Measurements from ENCODE around the gene NT5E. TPM values are rescaled to one million over a fixed set of nuclear protein-coding genes. Genes with fewer than 3 reads are reported as not detected.

The NT5E gene
- total RNA-seq, 1 donor from 2014 or later: 216 TPM

DNA sequence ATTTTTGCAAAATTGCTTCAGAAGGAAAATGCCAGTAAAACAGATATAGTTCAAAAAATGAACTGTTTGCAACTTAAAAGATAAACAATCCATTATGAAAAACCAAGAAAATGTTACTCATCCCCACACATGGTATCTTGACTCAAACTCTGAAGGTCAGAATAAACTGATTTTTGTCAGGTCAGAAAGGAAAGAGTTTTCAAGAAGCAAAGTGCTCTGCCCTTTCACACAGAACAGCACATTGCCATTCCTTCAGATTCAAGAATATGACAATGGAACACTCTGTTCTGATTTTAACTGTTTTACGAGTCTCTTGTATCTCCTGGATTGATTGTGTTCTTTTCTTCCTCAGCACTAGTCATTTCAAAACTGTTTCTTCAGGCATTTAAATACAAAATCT lies 33.8 kb upstream of the NT5E start:
- TF ChIP-seq CTCF (conservative IDR thresholded peaks at IDR 0.05; ENCODE audit: low read depth, low read length): no peak
- no peak for DNase-seq (ENCODE audit: low read depth)
- H3K4me3 ChIP-seq (ENCODE audit: low read depth, low read length): no peak overlapping the region

- no peak for DNase-seq (ENCODE audit: low read depth)
- H3K4me3 ChIP-seq (ENCODE audit: low read depth, low read length): no peak overlapping the region
- no peak for TF ChIP-seq CTCF (conservative IDR thresholded peaks at IDR 0.05; ENCODE audit: low read depth, low read length)
These were observed 33.1 kb upstream of the NT5E start for GRCh38 chr6:85416766-85417165.

DNA sequence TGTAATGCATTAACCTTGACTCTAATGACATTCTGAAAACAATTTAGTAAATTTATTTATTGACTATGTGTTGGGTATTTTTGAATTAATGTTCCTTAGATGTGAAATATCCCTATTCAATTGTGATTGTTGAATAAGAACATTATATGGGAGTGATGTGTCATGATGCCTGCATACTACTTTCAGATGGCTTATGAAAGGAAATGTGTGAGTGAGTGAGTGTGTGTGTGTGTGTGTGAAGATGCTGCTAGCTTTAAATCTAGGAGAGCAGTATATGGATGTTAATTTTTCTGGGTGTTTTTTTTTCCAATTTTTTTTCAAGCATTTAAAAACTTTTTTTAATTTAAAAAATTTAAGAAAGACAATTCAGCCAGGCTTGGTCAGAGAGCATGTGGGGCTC lies 32.5 kb upstream of the NT5E start:
- no peak overlapping the region for H3K4me3 ChIP-seq (ENCODE audit: low read depth, low read length)
- no peak for DNase-seq (ENCODE audit: low read depth)
- no peak for TF ChIP-seq CTCF (conservative IDR thresholded peaks at IDR 0.05; ENCODE audit: low read depth, low read length)

- DNase-seq (ENCODE audit: low read depth): no peak
- TF ChIP-seq CTCF (conservative IDR thresholded peaks at IDR 0.05; ENCODE audit: low read depth, low read length): no peak
- no peak overlapping the region for H3K4me3 ChIP-seq (ENCODE audit: low read depth, low read length)
These were observed 31.8 kb upstream of the NT5E start for GRCh38 chr6:85418059-85418458.

DNA sequence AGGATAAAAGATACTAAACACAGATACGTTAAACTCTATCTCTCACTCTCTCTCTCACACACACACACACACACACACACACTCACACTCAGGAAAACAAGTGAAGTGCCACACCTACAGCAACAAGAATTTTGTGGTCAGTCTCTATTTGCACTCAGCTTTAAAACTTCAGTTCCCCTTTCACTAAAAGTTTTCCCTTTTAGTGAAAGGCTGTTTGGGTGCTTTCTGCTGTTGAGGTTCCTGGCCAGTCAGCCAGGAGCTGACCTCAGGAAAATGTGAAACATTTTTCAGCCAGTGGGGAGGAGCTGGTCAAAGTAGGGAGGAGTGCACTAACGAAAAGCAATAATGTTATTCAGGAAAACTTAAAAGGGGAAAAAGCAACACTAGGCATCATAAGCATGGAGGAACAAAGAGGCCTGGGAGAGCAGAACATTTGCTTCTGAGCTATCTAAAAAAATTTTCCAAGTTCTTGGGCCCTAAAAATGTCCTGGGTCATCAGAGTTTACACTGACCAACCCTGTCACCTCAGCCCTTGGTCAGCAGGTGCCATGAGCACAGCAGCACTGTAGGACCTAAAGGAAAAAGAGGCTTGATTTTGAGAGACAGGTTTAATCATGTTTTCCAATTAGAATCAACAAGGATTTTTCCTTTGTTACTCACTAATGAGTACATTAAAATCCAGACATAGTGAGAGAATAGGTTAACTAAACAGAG lies 30.7 kb upstream of the NT5E start:
- no peak for TF ChIP-seq CTCF (conservative IDR thresholded peaks at IDR 0.05; ENCODE audit: low read depth, low read length)
- no peak for DNase-seq (ENCODE audit: low read depth)
- H3K4me3 ChIP-seq (ENCODE audit: low read depth, low read length): no peak overlapping the region

GRCh38 chr6:85420551-85420950 lies 29.3 kb upstream of the NT5E start:
- H3K4me3 ChIP-seq (ENCODE audit: low read depth, low read length): no peak overlapping the region
- DNase-seq (ENCODE audit: low read depth): no peak
- TF ChIP-seq CTCF (conservative IDR thresholded peaks at IDR 0.05; ENCODE audit: low read depth, low read length): no peak

DNA sequence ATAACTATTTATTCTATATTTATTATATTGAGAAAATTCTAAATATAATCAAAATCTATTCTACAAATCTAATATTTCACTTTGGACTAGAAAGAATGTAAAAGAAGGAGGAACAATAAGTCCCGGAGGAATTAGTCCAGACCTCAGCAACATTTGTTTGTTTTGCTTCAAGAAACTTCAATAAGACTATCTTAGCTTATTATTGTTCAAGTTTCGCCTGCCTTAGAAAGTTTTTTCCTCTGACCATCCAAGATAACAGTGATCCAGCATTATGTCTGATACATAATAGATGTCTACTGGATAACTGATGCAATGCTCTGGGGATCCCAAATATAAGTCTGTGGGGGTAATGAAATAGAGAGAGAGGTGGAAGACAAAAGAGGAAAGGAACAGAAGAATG lies 28.7 kb upstream of the NT5E start:
- no peak for TF ChIP-seq CTCF (conservative IDR thresholded peaks at IDR 0.05; ENCODE audit: low read depth, low read length)
- H3K4me3 ChIP-seq (ENCODE audit: low read depth, low read length): no peak overlapping the region
- no peak for DNase-seq (ENCODE audit: low read depth)

Data from epithelial cell of proximal tubule (primary cell).